ENCODE data around the gene IQCF5.

DNA sequence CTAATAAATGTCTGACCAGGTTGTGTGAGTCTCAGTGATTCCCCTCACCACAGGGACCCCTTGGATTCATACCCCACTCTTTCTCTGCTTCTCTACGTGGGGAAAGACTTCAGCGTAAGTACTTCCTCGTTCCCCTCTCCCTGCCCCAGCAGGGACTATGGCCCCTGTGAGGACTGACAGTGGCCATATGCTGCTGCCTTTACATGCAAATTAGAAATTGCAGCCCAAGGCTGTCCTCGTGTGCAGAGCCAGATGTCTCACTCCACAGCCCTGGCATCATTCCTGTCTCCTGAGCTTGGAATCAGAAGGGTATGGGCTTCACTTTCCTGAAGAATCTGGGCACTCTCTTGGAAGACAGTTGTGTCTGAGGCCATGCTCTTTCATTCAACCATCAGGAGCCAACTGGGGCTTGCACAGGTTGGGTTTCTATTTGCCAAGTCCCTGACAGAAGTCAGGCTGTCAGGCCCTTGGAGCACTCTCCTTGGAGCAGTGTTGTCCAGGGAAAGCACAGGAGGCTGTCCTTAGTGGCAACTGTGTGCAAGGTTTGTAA lies 44.5 kb downstream of the IQCF5 start:
- TF ChIP-seq, protein P1, sequence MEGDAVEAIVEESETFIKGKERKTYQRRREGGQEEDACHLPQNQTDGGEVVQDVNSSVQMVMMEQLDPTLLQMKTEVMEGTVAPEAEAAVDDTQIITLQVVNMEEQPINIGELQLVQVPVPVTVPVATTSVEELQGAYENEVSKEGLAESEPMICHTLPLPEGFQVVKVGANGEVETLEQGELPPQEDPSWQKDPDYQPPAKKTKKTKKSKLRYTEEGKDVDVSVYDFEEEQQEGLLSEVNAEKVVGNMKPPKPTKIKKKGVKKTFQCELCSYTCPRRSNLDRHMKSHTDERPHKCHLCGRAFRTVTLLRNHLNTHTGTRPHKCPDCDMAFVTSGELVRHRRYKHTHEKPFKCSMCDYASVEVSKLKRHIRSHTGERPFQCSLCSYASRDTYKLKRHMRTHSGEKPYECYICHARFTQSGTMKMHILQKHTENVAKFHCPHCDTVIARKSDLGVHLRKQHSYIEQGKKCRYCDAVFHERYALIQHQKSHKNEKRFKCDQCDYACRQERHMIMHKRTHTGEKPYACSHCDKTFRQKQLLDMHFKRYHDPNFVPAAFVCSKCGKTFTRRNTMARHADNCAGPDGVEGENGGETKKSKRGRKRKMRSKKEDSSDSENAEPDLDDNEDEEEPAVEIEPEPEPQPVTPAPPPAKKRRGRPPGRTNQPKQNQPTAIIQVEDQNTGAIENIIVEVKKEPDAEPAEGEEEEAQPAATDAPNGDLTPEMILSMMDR (IDR thresholded peaks at IDR 0.05), result no peak
- no peak for TF ChIP-seq POLR2A (IDR thresholded peaks at IDR 0.05)
